Testis (tissue), 3 donors: Measurements from ENCODE around the gene DPF3. TPM values are rescaled to one million over a fixed set of nuclear protein-coding genes. Genes with fewer than 3 reads are reported as not detected.

Source experiments
- DNase-seq: peaks from one replicate; pipeline ENCODE4 v3.0.0-alpha.2; 2019
- H3K27ac ChIP-seq, 2 donors: fragments of 200-600 bp; sonication (generic); one replicate each; pipeline ENCODE4 v1.5.1; 2019
- H3K27me3 ChIP-seq: fragments of 200-600 bp; sonication (generic); one replicate; pipeline ENCODE4 v1.5.1; 2019
- H3K36me3 ChIP-seq: fragments of 200-600 bp; sonication (generic); one replicate; pipeline ENCODE4 v1.5.1; 2017; ENCODE audit warnings: low read depth; ENCODE audit errors: missing control alignments
- H3K4me1 ChIP-seq: fragments of 200-600 bp; sonication (generic); one replicate; pipeline ENCODE4 v1.5.1; 2019
- H3K4me3 ChIP-seq, 2 donors: fragments of 200-600 bp; sonication (generic); one replicate each; pipeline ENCODE4 v1.5.1; 2017 to 2019
- H3K9me3 ChIP-seq: fragments of 200-600 bp; sonication (generic); one replicate; pipeline ENCODE4 v1.5.1; 2017
- POLR2A ChIP-seq: fragments of 450-650 bp; IDR thresholded peaks from one replicate; pipeline ENCODE4 v1.6.1; 2017; ENCODE audit warnings: antibody characterized with exemption, mild to moderate bottlenecking, moderate library complexity
- WGBS, 2 donors: methylation state at CpG; one replicate each; pipeline ENCODE4 v1.1.5; 2018; 5-methylcytosine and 5-hydroxymethylcytosine counted together
- intact Hi-C: fragments of 100-400 bp; cut with DNase I; formaldehyde crosslinking; loops from one replicate; pipeline ENCODE4 v1.15.1; 2023; ENCODE audit warnings: low total_unique reads
- polyA plus RNA-seq: library from polyadenylated mRNA; stranded (reverse); fragments of 350-450 nt; fragmentation: Illumina TruSeq; extraction: RNeasy Lipid Tissue Mini Kit (QIAGEN cat#74804); gene quantifications from one replicate; pipeline ENCODE4 v1.2.3, GENCODE V29; 2014; ENCODE audit warnings: low read depth, low replicate concordance; ENCODE audit not compliant: insufficient read depth
- total RNA-seq, 2 donors: library from RNA; depleted of rRNA; stranded (reverse); fragments of >200 nt; gene quantifications; one replicate each; pipeline ENCODE4 v1.2.3, GENCODE V29; 2016
- TF ChIP-seq, protein P1 (sequence below), 3 experiments: fragments of 450-650 bp in 2 of 3; fragments of 200-600 bp in 1 of 3; sonication (generic) in 1 of 3; IDR thresholded peaks; one replicate each; pipeline ENCODE4 v1.5.1; 2016 to 2019; ENCODE audit warnings: antibody characterized with exemption in 3 of 3, mild to moderate bottlenecking in 2 of 3, moderate library complexity in 1 of 3

Gene DPF3
- total and polyA plus RNA-seq, 3 donors from 2014 or later = 14.6 to 41.6 (median 26.4) TPM

DNA sequence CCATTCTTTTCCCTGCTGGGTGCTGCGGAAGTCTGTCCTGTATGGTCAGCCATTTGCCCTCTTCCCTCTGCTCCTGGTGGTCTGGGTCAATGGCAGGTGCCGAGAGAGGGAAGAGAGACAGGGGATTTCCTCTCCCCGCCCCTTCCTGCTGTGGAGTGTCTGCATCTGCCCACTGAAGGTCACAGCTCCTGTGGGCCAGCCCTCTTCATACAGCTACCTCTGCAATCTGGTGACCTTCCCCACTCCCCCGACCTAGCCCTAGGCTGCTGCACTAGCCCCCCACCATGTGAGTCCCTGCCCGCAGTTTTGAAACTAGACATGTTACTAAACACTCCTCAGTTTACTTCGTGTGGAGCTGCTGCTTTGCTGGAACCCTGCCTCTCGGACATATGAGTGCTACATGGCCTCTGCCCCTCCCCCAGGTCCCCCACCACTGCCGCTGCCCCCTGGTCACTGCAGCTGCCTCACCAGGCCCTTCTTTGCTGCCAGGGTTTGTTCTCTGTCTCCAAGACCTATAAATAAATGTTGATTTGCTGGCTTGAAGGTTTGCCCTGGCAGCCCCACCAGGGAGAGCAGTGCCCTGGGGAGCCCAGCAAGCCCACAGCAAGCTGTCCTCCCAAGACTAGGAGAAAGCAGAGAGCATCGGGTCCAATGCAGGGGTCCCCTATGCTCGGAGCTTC is 102.9 kb downstream of the DPF3 start:
- WGBS, 2 donors = 75 to 89% methylated on average over 9 to 10 of the region's 10 CpGs
- H3K27ac ChIP-seq = no peak overlapping the region
- DNase-seq = no peak
- no peaks in the 10 kb centered on the region for H3K9me3 ChIP-seq
- no peaks in the 10 kb centered on the region for H3K27me3 ChIP-seq
- H3K36me3 ChIP-seq = no peaks in the 10 kb centered on the region
- no peak overlapping the region for H3K4me3 ChIP-seq
- TF ChIP-seq, protein P1, sequence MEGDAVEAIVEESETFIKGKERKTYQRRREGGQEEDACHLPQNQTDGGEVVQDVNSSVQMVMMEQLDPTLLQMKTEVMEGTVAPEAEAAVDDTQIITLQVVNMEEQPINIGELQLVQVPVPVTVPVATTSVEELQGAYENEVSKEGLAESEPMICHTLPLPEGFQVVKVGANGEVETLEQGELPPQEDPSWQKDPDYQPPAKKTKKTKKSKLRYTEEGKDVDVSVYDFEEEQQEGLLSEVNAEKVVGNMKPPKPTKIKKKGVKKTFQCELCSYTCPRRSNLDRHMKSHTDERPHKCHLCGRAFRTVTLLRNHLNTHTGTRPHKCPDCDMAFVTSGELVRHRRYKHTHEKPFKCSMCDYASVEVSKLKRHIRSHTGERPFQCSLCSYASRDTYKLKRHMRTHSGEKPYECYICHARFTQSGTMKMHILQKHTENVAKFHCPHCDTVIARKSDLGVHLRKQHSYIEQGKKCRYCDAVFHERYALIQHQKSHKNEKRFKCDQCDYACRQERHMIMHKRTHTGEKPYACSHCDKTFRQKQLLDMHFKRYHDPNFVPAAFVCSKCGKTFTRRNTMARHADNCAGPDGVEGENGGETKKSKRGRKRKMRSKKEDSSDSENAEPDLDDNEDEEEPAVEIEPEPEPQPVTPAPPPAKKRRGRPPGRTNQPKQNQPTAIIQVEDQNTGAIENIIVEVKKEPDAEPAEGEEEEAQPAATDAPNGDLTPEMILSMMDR (IDR thresholded peaks at IDR 0.05) = no peak
- no peak for TF ChIP-seq POLR2A
- intact Hi-C loops = no loop called here
- peaks cover 15% of the 10 kb centered on the region for H3K4me1 ChIP-seq

DNA sequence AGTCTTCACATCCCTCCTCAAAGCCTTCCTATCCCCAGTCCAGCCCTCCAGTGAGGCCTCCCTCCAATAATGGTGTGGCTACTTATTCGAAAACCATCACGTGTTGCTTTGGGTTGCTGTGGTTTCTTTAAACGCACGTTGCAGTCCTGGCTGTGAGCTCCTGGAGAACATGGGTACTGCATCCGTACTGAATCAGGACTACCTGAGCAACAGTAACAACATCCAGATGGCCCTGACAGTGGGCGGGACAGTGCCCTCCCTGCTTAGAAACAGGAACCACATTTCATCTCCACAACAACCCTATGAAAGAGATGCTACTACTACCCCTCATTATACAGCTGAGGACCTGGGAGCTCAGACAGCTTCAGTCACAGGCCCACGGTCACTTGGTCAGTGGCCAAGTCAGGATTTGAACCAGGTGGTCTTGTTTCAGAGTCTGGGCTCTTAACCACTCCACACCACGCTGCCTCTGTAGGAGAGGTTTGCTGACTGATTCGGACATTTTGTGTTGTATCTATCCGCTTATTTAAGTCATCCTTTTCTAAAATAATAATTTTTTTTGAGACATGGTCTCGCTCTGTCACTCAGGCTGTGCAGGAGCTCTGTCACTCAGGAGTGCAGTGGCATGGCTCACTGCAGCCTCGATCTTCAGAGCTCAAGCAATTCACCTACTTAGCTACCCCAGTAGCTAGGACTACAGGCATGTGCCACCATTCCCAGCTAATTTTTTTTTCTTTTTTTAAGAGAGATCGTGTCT is 104.8 kb downstream of the DPF3 start:
- Histone ChIP-seq H3K4me1 (peaks cover 15% of the 10 kb centered on the region), H3K9me3 (no peaks in the 10 kb centered on the region), H3K27me3 (no peaks in the 10 kb centered on the region), H3K36me3 (no peaks in the 10 kb centered on the region), H3K27ac (no peak overlapping the region), H3K4me3 (no peak overlapping the region)
- WGBS, 2 donors = 91 to 94% methylated on average over 13 of the region's 13 CpGs
- intact Hi-C loops = no loop called here
- TF ChIP-seq, protein P1 (IDR thresholded peaks at IDR 0.05) = no peak
- TF ChIP-seq POLR2A = no peak
- no peak for DNase-seq

DNA sequence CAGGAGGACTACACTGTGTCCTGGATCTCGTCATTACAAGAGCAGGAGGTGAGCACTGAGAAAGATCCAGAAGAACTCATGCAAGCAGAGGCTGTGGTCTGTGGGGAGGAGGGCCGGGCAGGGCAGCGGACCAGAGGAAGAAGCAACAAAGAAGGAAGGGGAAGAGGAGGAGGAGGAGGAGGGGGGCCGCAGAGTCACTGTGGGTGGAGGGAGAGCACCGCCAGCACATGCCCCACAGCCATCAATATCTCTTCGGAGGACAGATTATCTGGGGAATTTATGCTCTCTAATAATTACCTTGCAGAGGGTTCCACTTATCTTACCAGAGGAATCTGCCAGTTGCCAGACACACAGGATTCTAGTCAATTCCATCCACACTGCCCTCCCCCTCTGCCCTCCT is 105.6 kb downstream of the DPF3 start:
- intact Hi-C loops = no loop called here
- 70 to 76% methylated on average over 6 of the region's 6 CpGs for WGBS, 2 donors
- Histone ChIP-seq H3K27me3 (no peaks in the 10 kb centered on the region), H3K27ac (no peak overlapping the region), H3K4me3 (no peak overlapping the region), H3K4me1 (peaks cover 13% of the 10 kb centered on the region), H3K9me3 (no peaks in the 10 kb centered on the region), H3K36me3 (no peaks in the 10 kb centered on the region)
- TF ChIP-seq, protein P1 (IDR thresholded peaks at IDR 0.05) = no peak
- TF ChIP-seq POLR2A = no peak
- no peak for DNase-seq

DNA sequence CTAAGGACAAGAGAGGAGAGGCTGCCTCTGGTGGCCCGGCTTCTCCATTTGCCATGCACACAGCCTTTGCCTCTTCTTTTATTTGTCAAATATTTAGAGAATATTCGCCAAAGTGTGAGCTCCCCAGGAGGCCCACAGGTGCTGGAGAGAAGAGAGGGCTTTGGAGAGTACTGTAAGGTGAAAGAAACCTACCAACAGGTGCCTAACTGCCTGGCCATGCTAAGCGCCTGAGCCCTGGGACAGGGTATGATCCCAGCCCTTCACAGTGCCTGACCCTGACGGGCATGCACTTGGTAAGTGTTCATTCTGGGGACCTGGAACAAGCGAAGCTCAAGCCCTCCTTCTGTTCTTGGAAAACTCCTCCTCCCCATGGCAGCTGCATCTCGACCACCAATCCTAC is 106.1 kb downstream of the DPF3 start:
- H3K4me3 ChIP-seq = no peak overlapping the region
- H3K36me3 ChIP-seq = no peaks in the 10 kb centered on the region
- 84 to 92% methylated on average over 6 of the region's 6 CpGs for WGBS, 2 donors
- H3K27me3 ChIP-seq = no peaks in the 10 kb centered on the region
- no peak for TF ChIP-seq POLR2A
- TF ChIP-seq, protein P1 (IDR thresholded peaks at IDR 0.05) = no peak
- no peak overlapping the region for H3K27ac ChIP-seq
- no peak for DNase-seq
- H3K4me1 ChIP-seq = peaks cover 9% of the 10 kb centered on the region
- intact Hi-C loops = no loop called here
- H3K9me3 ChIP-seq = no peaks in the 10 kb centered on the region
